HEK293T (cell line): Measurements from ENCODE around the gene TTC9C.
A peak's percentile ranks its signal among the peaks of the same experiment; 100 is the strongest.
"Not testable (repeated sequence)": the region's sequence is repeated elsewhere in the genome, so short reads cannot be mapped to it uniquely, and the experiment has no call there.

Experiments used
- CTCF ChIA-PET: fragments of 350-600 bp; formaldehyde crosslinking; extraction: SDS; loops from one replicate; lab custom pipeline; 2021; ENCODE audit warnings: antibody characterized with exemption, inconsistent platforms; lab: Yijun Ruan, JAX
- POLR2A ChIA-PET: fragments of 350-600 bp; formaldehyde crosslinking; extraction: SDS; loops from one replicate; lab custom pipeline; 2020; ENCODE audit warnings: antibody characterized with exemption, inconsistent platforms; lab: Yijun Ruan, JAX
- DNase-seq: peaks from one replicate; pipeline ENCODE4 v3.0.0; 2012; ENCODE audit warnings: mixed read lengths; ENCODE audit errors: extremely low spot score
- ARNT ChIP-seq: fragments of 450-650 bp; IDR thresholded peaks from 2 replicates; pipeline ENCODE4 v1.6.1; 2017; ENCODE audit warnings: mild to moderate bottlenecking
- BHLHE40 ChIP-seq: fragments of 450-650 bp; IDR thresholded peaks from 2 replicates; pipeline ENCODE4 v1.6.1; 2016; ENCODE audit warnings: mild to moderate bottlenecking, moderate library complexity, borderline replicate concordance
- CTBP1 ChIP-seq: fragments of 450-650 bp; IDR thresholded peaks from 2 replicates; pipeline ENCODE4 v1.6.1; 2016; ENCODE audit warnings: borderline replicate concordance
- ELF4 ChIP-seq: fragments of 450-650 bp; IDR thresholded peaks from 2 replicates; pipeline ENCODE4 v1.6.1; 2017; ENCODE audit warnings: antibody characterized with exemption
- FOXA1 ChIP-seq: fragments of 450-650 bp; IDR thresholded peaks from 2 replicates; pipeline ENCODE4 v1.6.1; 2016; ENCODE audit warnings: mild to moderate bottlenecking
- FOXK2 ChIP-seq: fragments of 450-650 bp; IDR thresholded peaks from 2 replicates; pipeline ENCODE4 v1.6.1; 2016; ENCODE audit warnings: mild to moderate bottlenecking
- FOXM1 ChIP-seq: fragments of 450-650 bp; IDR thresholded peaks from 2 replicates; pipeline ENCODE4 v1.6.1; 2017; ENCODE audit warnings: mild to moderate bottlenecking, borderline replicate concordance
- HDGF ChIP-seq: fragments of 450-650 bp; IDR thresholded peaks from 2 replicates; pipeline ENCODE4 v1.6.1; 2017; ENCODE audit warnings: antibody characterized with exemption, borderline replicate concordance
- L3MBTL2 ChIP-seq: fragments of 450-650 bp; conservative IDR thresholded peaks from 2 replicates; pipeline ENCODE4 v1.6.1; 2016; ENCODE audit warnings: mild to moderate bottlenecking
- LEF1 ChIP-seq: fragments of 450-650 bp; IDR thresholded peaks from 2 replicates; pipeline ENCODE4 v1.6.1; 2017; ENCODE audit warnings: mild to moderate bottlenecking, borderline replicate concordance
- NFRKB ChIP-seq: fragments of 450-650 bp; IDR thresholded peaks from 2 replicates; pipeline ENCODE4 v1.6.1; 2016; ENCODE audit warnings: mild to moderate bottlenecking, moderate library complexity
- SP1 ChIP-seq: fragments of 450-650 bp; IDR thresholded peaks from 2 replicates; pipeline ENCODE4 v1.6.1; 2017
- SUZ12 ChIP-seq: fragments of 450-650 bp; IDR thresholded peaks from 2 replicates; pipeline ENCODE4 v1.6.1; 2016; ENCODE audit warnings: mild to moderate bottlenecking
- TARDBP ChIP-seq: fragments of 450-650 bp; IDR thresholded peaks from 2 replicates; pipeline ENCODE4 v1.6.1; 2016
- ZNF384 ChIP-seq: fragments of 450-650 bp; IDR thresholded peaks from 2 replicates; pipeline ENCODE4 v1.6.1; 2016
- TF ChIP-seq, protein P1 (sequence below): fragments of 450-650 bp; IDR thresholded peaks from 2 replicates; pipeline ENCODE4 v1.6.1; 2016

Gene TTC9C

GRCh38 chr11:62727165-62727871 is 968 bp upstream of the TTC9C start, which contains the start of gene HNRNPUL2:
HNRNPUL2 (minus strand) TSS chr11:62727457; CDS start chr11:62727156, 301 bp downstream.
- ChIA-PET CTCF (interaction anchor here (0.6 to 1.5 kb wide), 3 partner anchors 9 to 59 kb away, joined by 3 to 6 read pairs (median 5); partner anchors contain the start of gene TMEM179B), POLR2A (interaction anchor here (0.6 to 7.7 kb wide), 39 partner anchors 11 to 954 kb away, joined by 3 to 97 read pairs (median 6); partner anchors contain the start of genes BSCL2, C11orf98, CSKMT and EEF1G)
- TF ChIP-seq FOXM1 (peak; percentile 18; the same call in 1 of the 2 replicates), HDGF (no peak), NFRKB (no peak), SP1 (no peak), L3MBTL2 (peak; percentile 98), SUZ12 (no peak), ZNF384 (no peak), CTBP1 (peak; percentile 47; the same call in 1 of the 2 replicates), FOXK2 (no peak), BHLHE40 (no peak), ARNT (peak; percentile 91), LEF1 (no peak; the same call in 1 of the 2 replicates)
- TF ChIP-seq, protein P1, sequence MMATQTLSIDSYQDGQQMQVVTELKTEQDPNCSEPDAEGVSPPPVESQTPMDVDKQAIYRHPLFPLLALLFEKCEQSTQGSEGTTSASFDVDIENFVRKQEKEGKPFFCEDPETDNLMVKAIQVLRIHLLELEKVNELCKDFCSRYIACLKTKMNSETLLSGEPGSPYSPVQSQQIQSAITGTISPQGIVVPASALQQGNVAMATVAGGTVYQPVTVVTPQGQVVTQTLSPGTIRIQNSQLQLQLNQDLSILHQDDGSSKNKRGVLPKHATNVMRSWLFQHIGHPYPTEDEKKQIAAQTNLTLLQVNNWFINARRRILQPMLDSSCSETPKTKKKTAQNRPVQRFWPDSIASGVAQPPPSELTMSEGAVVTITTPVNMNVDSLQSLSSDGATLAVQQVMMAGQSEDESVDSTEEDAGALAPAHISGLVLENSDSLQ = no peak
- DNase-seq = peak; percentile 92

DNA sequence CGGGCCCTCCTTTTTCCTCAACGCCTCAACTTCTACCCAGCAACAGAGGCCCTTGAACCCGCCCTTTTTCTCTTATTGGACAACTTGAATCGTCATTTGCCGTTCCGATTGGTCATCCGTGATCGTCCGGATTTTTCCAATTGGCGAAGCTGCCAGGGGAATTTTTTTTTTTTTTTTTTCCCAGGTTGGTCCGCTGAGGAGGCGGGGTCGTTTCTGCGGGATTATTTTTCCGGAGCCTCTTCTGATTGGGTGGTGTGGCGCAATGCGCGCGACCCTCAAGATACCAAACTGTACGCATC is 465 bp upstream of the TTC9C start:
- ChIA-PET POLR2A (interaction anchor here (0.6 to 7.7 kb wide), 37 partner anchors 12 to 229 kb away, joined by 3 to 97 read pairs (median 6); partner anchors contain the start of genes BSCL2, C11orf98, CSKMT and EEF1G), CTCF (interaction anchor here (0.6 to 1.5 kb wide), 2 partner anchors 42 to 59 kb away, joined by 3 to 6 read pairs; partner anchors contain the start of gene TMEM179B)
- TF ChIP-seq LEF1 (no peak), SP1 (no peak), SUZ12 (no peak), TARDBP (no peak), ARNT (no peak), FOXM1 (peak; percentile 18; the same call in 1 of the 2 replicates), FOXK2 (no peak), ELF4 (no peak), FOXA1 (no peak), ZNF384 (peak; percentile 99), L3MBTL2 (no peak), NFRKB (no peak), CTBP1 (no peak), BHLHE40 (no peak), HDGF (no peak)
- TF ChIP-seq, protein P1 = no peak
- DNase-seq = peak; percentile 78

GRCh38 chr11:62730076-62730475 is 1.8 kb downstream of the TTC9C start:
- CTCF ChIA-PET, DNase-seq: not testable (repeated sequence)
- POLR2A ChIA-PET = interaction anchor here (0.6 to 7.7 kb wide), 6 partner anchors 14 to 126 kb away, joined by 3 to 97 read pairs (median 8); partner anchors contain the start of genes TAF6L and ZBTB3

DNA sequence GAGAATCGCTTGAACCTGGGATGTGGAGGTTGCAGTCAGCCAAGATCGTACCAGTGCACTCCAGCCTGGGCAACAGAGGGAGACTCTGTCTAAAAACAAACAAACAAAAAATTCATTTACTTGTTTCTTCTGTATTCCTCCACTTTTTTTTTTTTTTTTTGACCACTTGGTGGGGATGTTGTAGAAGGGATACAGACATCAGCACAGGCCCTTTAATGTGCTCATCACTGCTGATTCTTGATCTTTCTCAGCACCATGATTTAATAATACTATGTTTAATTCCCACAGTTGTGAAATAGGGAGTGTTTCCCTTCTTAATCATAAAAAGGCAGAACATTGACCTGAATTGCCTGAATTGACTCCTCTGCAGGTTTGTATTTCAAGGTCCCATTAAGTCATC is 4.5 kb downstream of the TTC9C start:
- TF ChIP-seq SUZ12 (no peak), ZNF384 (0 out of 2 replicates have a peak, but pooled peaks have one; percentile 25), ELF4 (no peak), LEF1 (no peak), L3MBTL2 (no peak), NFRKB (no peak), FOXA1 (no peak), FOXM1 (no peak)
- no peak for DNase-seq
- ChIA-PET POLR2A (no interaction called here), CTCF (interaction anchor here (0.6 kb wide), 2 partner anchors 44 to 49 kb away, joined by 4 to 9 read pairs; partner anchors contain the start of gene LRRN4CL)

GRCh38 chr11:62737196-62737595 is 8.9 kb downstream of the TTC9C start:
- ChIA-PET CTCF (no interaction called here), POLR2A (no interaction called here)
- TF ChIP-seq FOXK2 (no peak), FOXA1 (no peak), LEF1 (no peak), ZNF384 (no peak), ARNT (no peak), CTBP1 (no peak), TARDBP (no peak), ELF4 (no peak), L3MBTL2 (no peak), SP1 (no peak), BHLHE40 (no peak), FOXM1 (no peak), NFRKB (no peak), SUZ12 (no peak), HDGF (no peak)
- TF ChIP-seq, protein P1 = no peak
- DNase-seq = no peak
